ENCODE results near the gene MED27.

MED27 gene

DNA sequence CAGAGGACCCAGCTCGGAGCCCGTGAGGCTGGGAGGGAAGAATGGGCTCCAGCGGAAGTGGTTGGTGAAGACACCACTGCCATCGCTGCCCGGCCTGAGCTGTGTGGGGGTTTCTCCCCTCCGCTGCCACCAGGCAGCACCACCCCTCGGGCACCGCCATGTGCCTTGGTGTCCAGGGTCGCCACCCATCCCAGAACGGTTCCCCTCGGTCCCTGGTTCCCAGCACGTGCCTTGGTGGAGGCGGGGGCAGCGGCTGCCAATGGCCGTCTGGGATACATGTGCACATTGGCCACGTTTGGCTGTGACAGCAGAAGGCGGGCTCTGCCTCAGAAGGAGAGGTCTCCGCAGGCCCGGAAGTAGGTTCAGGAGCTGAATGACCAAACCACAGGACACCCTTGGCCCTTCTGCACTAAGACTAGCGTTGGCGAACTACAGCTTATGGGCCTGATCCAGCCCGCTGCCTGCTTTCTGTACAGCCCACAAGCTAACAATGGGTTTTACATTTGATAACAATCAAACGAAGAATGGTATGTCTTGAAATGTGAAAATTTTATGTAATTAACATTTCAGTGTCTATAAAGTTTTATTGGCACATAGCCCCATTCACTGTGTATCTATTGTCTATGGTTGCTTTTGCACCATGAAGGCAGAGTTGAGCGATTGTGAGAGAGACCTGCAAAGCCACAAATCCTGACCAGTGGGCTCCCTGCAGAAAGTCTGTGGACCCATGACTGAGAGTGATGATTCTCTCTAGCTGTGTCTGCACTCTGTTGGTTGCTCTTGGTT, 248.1 kb downstream of the MED27 start:
- DNase-seq, result no peak

DNA sequence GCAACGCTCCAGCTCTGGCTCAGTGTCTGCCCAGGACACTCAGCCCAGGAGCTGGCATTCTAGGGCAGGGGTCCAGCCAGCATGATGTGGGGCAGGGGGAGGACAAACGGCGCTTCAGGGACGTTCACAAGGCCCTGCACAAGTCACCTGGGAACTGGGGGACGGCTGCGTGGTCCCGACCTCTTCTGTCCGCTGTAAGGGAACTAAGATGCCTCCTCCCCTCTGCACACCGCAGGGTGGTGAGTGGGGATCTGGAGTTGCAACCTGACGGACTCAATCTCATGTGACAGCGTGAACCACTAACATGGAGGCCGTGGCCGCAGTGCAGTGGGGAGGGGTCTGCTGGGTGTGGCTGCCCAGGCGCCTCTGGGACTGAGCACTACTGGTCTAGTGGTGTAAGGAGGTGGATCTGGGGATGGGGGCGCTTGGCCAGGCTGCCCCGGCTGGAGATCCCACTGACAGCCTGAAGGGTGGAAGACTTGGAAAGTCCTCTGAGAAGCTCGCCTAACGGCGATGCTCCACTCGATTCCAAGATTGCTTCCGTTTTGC, 251.8 kb downstream of the MED27 start:
- no peak for DNase-seq

DNA sequence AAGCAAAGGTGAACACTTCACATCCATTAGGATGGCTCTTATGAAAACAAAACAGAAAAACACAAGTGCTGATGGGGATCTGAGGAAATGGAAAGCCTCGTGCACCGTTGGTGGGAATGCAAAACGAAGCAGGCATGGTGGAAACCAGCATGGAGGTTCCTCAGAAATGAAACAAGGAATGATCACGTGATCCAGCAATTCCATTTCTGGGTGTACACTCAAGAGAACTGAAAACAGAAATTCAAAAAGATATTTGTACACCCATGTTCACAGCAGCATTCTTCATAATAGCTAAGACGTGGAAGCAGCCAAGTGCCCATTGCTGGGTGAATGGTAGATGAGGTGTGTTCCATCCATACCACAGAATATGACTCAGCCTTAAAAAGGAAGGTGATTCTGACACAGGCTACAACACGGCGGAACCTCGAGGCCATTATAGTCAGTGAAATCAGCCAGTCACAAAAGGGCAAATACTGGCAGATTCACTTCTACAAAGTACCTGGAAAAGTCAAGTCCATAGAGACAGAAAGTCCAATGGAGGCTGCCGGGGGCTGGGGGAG, 252.6 kb downstream of the MED27 start:
- DNase-seq, result no peak

DNA sequence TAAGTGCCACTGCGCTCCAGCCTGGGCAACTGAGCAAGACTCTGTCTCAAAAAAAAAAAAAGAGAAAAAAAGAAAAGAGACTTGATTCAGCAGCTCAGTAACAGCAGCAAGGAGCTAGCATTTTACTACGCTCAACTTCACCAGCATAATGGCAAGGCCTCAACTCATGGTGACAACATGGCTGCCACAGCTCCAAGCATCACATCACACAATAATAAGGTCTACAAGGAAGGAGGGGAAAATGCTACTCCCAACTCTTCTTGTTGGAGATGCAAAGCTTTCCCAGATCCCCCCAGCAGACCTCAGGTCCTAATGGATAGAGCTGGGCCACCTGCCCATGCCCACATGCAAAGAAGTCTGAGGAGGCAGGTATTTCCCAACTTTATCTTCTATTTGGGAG, 253.6 kb downstream of the MED27 start:
- no peak for DNase-seq

DNA sequence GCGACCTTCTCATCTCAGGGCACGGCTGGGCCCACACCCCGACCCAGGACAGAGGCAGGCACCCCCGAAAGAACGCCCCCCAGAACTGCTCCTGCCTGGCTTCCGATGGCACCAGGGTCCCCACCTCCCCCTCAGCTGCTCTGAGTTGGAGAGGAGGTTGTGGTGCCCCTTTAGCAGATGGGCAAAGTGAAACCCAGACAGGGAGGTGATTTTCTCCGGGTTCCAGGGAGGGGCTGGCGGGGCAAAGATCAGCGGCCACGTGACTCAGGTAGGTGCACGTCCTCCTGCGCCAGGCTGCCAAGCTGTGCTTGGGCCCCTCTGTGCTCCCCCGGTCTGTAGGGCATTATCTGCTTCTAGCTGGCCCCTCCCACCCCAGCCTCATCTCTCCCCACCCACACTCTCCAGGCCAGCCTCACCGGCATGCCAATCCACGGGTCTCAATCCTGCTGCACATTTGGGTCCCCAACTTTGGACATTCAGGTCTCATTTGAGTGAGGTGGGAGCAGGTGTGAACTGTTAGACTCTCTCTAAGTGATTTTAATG, 254.6 kb downstream of the MED27 start:
- DNase-seq, result no peak

DNA sequence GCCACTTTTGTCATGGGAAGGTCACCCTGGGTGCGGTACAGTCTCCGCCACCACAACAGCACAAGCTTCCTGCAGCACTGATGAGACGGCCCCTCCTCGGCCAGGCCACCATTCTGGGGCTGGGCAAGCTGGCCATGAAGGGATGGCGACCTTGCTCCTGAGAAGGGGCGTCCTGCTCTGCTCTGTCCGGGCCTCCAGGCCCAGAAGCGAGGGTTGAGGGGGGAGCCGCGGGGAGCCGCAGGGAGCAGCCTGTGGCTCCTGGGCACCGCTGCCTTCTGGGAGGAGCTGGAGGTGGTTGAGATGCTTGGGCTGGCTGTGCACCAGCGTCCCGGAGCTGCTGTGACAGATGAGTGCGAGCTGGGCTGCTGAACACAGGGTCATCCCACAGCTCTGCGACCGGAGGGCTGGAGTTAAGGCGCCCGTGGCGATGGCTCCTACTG, 255.5 kb downstream of the MED27 start:
- DNase-seq, result no peak

DNA sequence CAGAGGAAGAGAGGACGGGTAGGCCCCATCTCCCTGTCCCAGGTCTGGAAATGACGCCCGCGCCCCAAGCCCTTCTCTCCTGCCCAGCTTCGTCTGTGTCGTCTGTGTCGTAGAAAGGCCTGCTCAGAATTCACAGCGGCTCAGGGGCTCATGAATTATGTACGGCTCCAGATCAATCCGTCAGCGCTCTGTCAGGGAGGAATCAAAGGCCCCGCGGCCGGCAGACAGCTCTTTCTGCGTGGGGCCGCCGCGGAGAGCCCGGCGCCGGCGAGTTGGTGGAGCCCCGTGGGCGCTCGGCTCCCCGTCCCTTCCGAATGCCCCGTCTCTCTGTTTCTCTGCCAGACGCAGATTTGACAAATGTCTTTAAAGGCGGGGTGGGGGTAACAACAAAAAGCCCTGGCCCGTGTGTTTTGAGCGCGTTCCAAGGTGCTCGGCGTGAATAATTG, 255.9 kb downstream of the MED27 start:
- no peak for DNase-seq

DNA sequence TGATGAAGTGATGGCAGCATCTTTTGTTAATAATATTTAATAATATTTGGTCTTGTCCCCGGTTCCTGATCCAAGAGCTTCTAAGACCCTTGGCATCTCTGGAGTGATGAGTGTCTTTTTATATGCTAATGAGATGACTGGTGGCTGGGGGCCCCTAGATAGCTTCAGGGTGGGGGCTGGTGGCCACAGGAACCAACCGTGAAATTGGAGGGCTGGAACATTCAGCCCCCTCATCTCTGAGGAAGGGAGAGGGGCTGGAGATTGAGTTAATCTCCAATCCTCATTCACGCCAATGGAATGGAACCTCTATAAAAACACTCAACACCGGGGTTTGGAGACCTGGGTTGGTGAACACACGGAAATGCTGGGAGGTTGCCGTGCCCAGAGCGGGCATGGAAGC, 261.6 kb downstream of the MED27 start:
- DNase-seq, result no peak

DNA sequence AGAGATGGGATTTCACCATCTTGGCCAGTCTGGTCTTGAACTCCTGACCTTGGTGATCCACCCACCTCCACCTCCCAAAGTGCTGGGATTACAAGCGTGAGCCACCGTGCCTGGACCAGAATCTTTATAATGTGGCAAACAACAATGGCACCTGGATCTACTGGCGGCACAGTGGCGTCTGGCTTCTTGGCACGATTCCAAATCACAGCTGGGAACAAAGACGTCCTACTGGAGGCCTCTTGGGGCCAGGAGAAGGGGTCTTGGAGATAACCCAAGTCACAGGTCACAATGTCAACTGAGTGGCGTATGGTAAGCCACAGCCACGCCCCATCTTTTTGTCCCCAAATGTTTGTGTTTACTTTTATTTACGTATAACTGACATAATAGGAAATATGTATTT, 262.0 kb downstream of the MED27 start:
- no peak for DNase-seq

DNA sequence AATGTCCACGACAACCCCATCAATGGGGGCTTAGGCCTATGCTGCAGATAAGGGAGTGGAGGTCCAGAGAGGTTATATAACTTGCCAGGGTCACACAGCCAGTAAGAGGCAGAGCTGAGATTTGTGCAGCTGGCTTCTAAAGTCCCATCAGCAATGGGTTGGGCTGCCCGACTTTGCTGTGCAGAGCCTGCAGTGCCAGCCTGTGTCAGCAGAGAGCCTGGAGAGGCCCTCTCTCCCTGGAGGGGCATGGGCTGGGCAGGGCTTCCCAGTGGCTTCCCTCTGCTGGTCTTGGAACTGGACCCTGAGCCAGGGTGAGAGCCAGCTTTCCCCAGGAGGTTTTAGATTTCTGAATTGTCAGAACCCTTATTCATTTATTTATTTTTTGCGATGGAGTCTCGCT, 262.6 kb downstream of the MED27 start:
- DNase-seq, result no peak

DNA sequence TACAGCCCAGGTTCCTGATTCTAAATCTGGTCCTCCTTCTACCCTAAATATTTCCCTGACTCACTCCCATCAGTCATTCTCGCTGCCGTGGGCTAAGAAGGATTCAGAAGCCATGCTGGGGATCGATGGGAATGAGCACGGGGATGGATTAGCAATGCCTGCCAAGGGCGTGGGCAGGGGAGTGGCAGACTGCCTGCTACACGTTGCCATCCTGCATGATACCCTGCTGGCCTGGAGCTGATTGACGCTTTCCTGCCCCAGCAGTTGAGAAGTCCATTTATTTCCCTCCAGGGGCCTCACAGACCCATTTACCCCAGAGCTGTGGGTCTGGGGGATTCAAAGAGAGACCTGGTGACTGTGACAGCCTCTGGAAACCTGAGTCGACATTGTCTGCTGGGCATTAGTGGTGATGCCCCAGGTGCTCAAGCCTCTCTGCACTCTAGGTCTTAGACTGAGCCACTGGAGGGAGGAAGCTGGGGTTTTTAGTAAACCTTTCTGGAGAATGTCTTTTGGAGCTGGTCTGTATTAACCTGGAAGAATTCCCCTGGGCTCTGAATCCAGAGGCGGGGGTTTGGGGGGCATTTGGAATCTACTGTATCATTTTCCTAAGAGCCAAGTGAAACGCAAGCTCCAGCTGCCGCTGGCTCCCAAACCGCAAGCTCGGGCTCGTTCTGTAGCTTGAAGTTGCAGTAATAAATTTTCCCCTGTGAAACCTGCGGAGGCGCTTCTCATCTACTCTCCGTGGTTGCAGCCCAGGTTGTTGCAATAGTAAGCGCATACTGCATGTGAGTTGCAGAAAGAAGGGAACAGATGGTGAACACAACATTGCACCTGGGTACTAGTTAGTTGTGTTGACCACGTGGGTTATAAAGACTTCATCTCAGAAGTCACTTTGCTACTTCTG, 263.4 kb downstream of the MED27 start:
- no peak for DNase-seq

DNA sequence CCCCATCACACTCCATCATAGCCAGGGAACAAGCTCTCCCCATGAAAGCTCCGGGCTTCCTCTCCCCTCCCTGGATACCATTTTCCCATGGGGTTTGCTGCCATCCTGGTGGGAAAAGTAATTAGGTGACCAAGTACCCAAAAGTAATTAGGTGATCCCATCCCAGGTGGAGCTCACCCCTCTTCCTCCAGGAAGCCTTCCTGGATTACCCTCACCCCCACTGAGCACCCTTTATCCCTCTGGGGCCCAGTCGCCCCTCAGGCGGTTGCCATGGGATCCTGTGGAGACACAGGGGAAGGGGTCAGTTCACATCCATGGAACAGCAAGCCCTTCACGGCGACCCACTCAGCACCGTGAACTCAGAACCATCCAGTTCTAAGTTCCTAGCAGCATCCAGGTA, 265.0 kb downstream of the MED27 start:
- DNase-seq, result no peak

DNA sequence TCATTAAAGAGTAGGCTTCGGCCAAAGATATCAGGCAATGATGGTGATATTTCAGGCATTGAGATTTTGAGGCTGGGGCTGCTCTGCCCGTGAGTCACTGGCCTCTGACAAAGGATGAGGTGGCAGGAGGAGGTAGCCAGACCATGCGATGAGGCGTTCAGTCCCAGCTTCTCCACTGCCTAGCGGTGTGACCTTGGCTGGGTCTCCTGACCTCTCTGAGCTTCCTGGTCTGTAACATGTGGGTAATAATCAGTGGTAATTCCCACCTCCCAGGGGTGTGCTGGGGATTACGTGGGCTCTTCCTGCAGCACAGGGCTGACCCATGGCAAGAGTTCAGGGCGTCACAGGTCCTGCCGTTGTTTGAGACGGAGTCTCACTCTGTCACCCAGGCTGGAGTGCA, 266.6 kb downstream of the MED27 start:
- DNase-seq, result no peak

DNA sequence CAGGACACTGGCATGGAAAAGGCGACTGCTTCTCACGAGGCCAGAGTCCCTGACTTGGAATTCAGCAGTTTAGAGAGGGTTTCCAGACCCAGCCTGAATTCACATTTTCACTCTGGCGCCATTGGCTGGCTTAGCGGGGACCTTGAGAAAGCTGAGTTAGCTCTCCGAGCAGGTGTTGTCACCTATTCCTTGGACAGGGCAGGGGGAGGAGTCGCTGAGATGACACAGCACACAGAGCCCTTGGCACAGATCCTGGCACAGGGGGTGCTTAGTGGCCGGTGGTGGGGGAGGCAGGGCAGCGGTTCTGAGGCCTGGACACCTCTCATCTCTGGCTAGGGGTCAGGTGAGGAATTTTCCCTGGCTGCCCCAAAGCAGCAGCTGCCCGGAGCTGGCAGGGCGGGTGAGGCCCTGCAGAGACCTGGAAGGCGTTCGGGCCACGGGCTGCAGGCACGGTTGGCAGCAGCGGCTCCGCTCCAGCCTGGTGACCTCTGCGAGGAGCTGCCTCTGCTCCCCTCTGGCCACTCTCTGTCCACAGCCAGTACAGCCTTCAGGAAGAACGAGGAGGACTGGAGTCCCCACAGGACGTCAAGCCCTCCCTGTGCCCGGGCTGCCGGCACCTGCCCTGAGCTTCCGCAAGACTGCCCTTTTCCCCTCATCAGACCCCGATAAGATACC, 267.4 kb downstream of the MED27 start:
- no peak for DNase-seq

DNA sequence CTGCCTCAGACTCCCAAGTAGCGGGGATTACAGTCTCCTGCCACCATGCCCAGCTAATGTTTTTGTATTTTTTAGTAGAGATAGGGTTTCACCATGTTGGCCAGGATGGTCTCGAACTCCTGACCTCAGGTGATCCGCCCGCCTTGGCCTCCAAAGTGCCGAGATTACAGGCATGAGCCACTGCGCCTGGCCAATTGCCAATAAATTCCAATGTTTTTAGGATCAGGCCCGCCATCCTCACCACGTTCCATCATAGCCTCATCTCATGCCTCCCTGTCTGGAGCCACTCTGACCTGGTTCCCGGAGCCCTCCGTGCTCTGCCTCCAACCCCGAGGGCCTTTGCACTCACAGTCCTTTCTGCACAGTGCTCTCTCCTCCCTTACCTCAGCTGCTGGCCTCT, 268.3 kb downstream of the MED27 start:
- no peak for DNase-seq

DNA sequence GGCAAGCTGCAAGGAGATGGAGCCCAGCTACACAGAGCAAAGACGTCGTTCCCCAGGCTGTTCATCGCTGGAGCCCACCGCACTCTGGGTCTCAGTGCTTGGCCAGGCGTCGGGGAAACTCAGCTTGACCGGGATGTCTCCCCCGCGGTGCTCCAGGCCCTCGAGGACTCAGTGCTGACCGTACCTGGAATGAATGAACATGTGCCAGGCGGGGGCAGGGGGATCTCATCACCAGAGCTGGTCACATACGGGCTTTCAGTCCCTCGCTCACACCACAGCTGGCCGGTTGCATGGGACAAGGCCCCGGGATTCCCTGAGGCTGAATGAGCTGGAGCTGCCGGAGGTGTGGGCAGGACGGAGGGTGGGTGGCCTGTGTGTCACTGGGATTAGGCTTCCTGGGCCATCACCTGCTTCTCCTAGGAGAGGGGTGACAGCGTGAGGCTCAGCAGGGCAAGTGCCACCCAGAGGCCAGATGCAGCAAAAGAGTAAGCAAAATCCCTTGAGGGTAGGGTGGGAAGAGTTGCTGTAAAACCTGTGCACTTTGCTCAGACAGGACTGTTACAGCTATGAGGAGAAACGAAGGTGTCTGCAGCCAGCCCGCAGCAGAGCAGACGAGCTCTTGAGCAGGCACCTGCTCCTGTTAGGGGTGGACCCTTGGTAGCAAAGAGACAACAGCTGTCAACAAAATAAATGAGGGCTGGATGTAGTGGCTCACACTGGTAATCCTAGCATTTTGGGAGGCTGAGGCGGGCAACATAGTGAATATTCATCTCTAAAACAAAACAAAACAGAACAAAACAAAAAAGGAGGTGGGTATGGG, 269.1 kb downstream of the MED27 start:
- no peak for DNase-seq
